Breast epithelium (tissue), 4 donors: ENCODE results near the gene FAM149B1. TPM values are rescaled to one million over a fixed set of nuclear protein-coding genes. Genes with fewer than 3 reads are reported as not detected.

ENCODE experiments used
- DNase-seq, 2 donors: peaks; one replicate each; pipeline ENCODE4 v3.0.0-alpha.2; 2019; ENCODE audit warnings: low spot score in 2 of 2
- H3K27ac ChIP-seq, 2 donors: fragments of 200-600 bp; sonication (generic) in 1 of 2; one replicate each; pipeline ENCODE4 v1.5.1; 2016 to 2019; ENCODE audit warnings: mild to moderate bottlenecking in 1 of 2
- H3K27me3 ChIP-seq, 2 donors: fragments of 200-600 bp; sonication (generic) in 1 of 2; one replicate each; pipeline versions ENCODE4 v1.5.1 to v1.6.0; 2017 to 2019; ENCODE audit warnings: control low read depth in 1 of 2, mild to moderate bottlenecking in 1 of 2
- H3K36me3 ChIP-seq: fragments of 200-600 bp; one replicate; pipeline ENCODE4 v1.5.1; 2019
- H3K4me1 ChIP-seq, 2 donors: fragments of 200-600 bp; sonication (generic); one replicate each; pipeline ENCODE4 v1.5.1; 2016 to 2019; ENCODE audit warnings: control low read depth in 1 of 2
- H3K4me3 ChIP-seq, 3 donors: fragments of 200-600 bp; sonication (generic); 1 replicate in 2 of 3; 2 replicates in 1 of 3; pipeline ENCODE4 v1.5.1; 2016 to 2019; ENCODE audit warnings: mild to moderate bottlenecking in 3 of 3, moderate library complexity in 2 of 3
- H3K9me3 ChIP-seq, 2 donors: fragments of 200-600 bp; sonication (generic) in 1 of 2; one replicate each; pipeline ENCODE4 v1.5.1; 2016 to 2019; ENCODE audit warnings: control low read depth in 1 of 2
- POLR2A ChIP-seq: fragments of 450-650 bp; IDR thresholded peaks from one replicate; pipeline ENCODE4 v1.6.1; 2016; ENCODE audit warnings: antibody characterized with exemption, mild to moderate bottlenecking, moderate library complexity
- POLR2AphosphoS5 ChIP-seq, 3 donors: sonication (generic); formaldehyde crosslinking; IDR thresholded peaks; one replicate each; pipeline ENCODE4 v1.6.1; 2017; ENCODE audit warnings: antibody characterized with exemption in 3 of 3
- intact Hi-C: fragments of 100-400 bp; cut with DNase I; formaldehyde crosslinking; loops from one replicate; pipeline ENCODE4 v1.15.1; 2023; ENCODE audit warnings: low total_unique reads
- total RNA-seq, 3 donors: library from RNA; depleted of rRNA; stranded (reverse); fragments of >200 nt; gene quantifications; one replicate each; pipeline ENCODE4 v1.1.0, GENCODE V29; 2016
- TF ChIP-seq, protein P1 (sequence below), 3 donors: fragments of 450-650 bp; IDR thresholded peaks; one replicate each; pipeline ENCODE4 v1.5.1; 2016 to 2017; ENCODE audit warnings: antibody characterized with exemption in 3 of 3, mild to moderate bottlenecking in 3 of 3, moderate library complexity in 3 of 3

The FAM149B1 gene
- total RNA-seq, 3 donors from 2014 or later = 19.4 to 24.6 (median 19.7) TPM

GRCh38 chr10:73163096-73163495 is 4.8 kb upstream of the FAM149B1 start:
- Histone ChIP-seq H3K4me3 (no peak overlapping the region), H3K27ac (no peak overlapping the region), H3K27me3 (no peaks in the 10 kb centered on the region), H3K36me3 (no peaks in the 10 kb centered on the region), H3K9me3 (no peaks in the 10 kb centered on the region), H3K4me1 (peaks cover 0 to 9% of the 10 kb centered on the region in 2 donors)
- no peak for TF ChIP-seq POLR2AphosphoS5 (IDR thresholded peaks at IDR 0.05)
- TF ChIP-seq, protein P1, sequence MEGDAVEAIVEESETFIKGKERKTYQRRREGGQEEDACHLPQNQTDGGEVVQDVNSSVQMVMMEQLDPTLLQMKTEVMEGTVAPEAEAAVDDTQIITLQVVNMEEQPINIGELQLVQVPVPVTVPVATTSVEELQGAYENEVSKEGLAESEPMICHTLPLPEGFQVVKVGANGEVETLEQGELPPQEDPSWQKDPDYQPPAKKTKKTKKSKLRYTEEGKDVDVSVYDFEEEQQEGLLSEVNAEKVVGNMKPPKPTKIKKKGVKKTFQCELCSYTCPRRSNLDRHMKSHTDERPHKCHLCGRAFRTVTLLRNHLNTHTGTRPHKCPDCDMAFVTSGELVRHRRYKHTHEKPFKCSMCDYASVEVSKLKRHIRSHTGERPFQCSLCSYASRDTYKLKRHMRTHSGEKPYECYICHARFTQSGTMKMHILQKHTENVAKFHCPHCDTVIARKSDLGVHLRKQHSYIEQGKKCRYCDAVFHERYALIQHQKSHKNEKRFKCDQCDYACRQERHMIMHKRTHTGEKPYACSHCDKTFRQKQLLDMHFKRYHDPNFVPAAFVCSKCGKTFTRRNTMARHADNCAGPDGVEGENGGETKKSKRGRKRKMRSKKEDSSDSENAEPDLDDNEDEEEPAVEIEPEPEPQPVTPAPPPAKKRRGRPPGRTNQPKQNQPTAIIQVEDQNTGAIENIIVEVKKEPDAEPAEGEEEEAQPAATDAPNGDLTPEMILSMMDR (IDR thresholded peaks at IDR 0.05) = no peak
- no peak for TF ChIP-seq POLR2A
- no peak for DNase-seq
- intact Hi-C loops = no loop called here

DNA sequence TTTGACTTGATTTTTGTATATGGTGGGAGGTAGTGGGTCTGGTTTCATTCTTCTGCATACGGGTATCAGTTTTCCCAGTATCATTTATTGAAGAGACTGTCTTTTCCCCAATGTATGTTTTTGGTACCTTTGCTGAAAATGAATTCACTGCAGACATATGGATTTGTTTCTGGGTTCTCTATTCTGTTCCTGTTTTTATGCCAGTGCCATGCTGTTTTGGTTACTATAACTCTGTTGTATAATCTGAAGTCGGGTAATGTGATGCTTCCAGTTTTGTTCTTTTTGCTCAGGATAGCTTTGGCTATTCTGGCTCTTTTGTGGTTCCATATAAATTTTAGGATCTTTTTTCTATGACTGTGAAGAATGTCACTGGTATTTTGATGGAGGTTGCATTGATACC is 947 bp upstream of the FAM149B1 start:
- H3K4me1 ChIP-seq = peaks cover 0 to 9% of the 10 kb centered on the region in 2 donors
- H3K4me3 ChIP-seq = peak overlapping the region; percentile 90 to 93 (median 91)
- intact Hi-C loops = no loop called here
- no peaks in the 10 kb centered on the region for H3K27me3 ChIP-seq
- H3K27ac ChIP-seq = peak overlapping the region in 1 of 2 donors; percentile 99
- no peaks in the 10 kb centered on the region for H3K9me3 ChIP-seq
- no peaks in the 10 kb centered on the region for H3K36me3 ChIP-seq
- DNase-seq = no peak
- TF ChIP-seq POLR2AphosphoS5 (IDR thresholded peaks at IDR 0.05) (no peak), POLR2A (no peak)
- TF ChIP-seq, protein P1 (IDR thresholded peaks at IDR 0.05) = no peak

DNA sequence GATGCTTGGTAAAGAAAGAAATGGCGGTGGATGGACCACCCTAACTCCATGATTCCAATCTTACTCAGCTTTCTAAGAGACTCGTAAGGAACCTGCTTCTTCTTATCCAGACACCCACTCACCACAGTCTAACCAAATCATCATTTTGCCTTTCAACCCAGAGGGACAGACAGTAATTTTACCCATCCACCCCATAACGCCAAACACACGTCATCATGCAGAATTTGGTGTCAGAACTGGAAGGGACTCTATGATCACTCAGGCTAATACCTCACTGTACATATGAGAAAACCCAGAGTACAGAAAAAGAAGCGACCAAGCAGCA is 499 bp upstream of the FAM149B1 start:
- Histone ChIP-seq H3K4me3 (peak overlapping the region; percentile 90 to 93 (median 91)), H3K27ac (peak overlapping the region; percentile 98 to 99), H3K4me1 (peaks cover 0 to 9% of the 10 kb centered on the region in 2 donors), H3K9me3 (no peaks in the 10 kb centered on the region), H3K27me3 (no peaks in the 10 kb centered on the region), H3K36me3 (no peaks in the 10 kb centered on the region)
- intact Hi-C loops = no loop called here
- no peak for DNase-seq
- TF ChIP-seq POLR2A (no peak), POLR2AphosphoS5 (IDR thresholded peaks at IDR 0.05) (no peak)
- TF ChIP-seq, protein P1 (IDR thresholded peaks at IDR 0.05) = no peak

DNA sequence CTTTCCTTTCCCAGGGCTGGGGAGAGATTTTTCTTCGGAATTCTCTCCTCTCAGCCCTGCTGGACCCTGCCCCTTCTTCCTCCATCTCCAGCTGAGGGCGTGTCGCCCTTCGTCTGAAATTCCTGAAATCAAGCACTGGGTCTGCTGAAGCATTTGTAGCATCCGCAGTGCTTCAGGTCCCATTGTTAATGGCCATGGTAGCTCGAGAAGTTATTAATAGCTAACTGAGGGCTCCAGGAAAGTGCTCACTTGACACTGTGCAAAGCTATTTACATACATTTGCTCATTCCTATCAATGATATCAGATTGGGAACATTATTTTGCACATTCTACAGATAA is 515 bp downstream of the FAM149B1 start:
- intact Hi-C loops = no loop called here
- DNase-seq = no peak
- no peaks in the 10 kb centered on the region for H3K9me3 ChIP-seq
- TF ChIP-seq, protein P1 (IDR thresholded peaks at IDR 0.05) = no peak
- TF ChIP-seq POLR2A (no peak), POLR2AphosphoS5 (IDR thresholded peaks at IDR 0.05) (no peak)
- no peaks in the 10 kb centered on the region for H3K27me3 ChIP-seq
- peak overlapping the region; percentile 98 to 99 for H3K27ac ChIP-seq
- no peaks in the 10 kb centered on the region for H3K36me3 ChIP-seq
- H3K4me3 ChIP-seq = peak overlapping the region; percentile 90 to 93 (median 91)
- peaks cover 0 to 9% of the 10 kb centered on the region in 2 donors for H3K4me1 ChIP-seq

DNA sequence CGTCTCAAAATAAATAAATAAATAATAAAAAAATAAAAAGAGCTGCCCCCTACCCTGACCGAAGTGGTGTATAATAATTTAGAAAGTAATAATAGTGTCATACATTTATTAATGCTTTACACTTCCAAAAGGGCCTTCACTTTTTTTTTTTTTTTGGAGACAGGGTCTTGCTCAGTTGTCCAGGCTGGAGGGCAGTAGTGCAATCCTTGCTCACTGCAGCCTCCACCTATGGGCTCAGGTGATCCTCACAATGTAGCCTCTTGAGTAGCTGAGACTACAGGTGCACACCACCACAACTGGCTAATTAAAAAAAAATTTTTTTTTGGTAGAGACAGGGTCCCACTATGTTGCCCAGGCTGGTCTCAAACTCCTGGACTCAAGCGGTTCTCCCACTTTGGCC is 1.4 kb downstream of the FAM149B1 start:
- intact Hi-C loops = no loop called here
- no peak for DNase-seq
- Histone ChIP-seq H3K4me3 (peak overlapping the region in 1 of 3 donors; percentile 91), H3K4me1 (peaks cover 0 to 9% of the 10 kb centered on the region in 2 donors), H3K27ac (no peak overlapping the region), H3K36me3 (no peaks in the 10 kb centered on the region), H3K27me3 (no peaks in the 10 kb centered on the region), H3K9me3 (no peaks in the 10 kb centered on the region)
- TF ChIP-seq POLR2AphosphoS5 (IDR thresholded peaks at IDR 0.05) = no peak
- TF ChIP-seq POLR2A = no peak
- TF ChIP-seq, protein P1 (IDR thresholded peaks at IDR 0.05) = no peak
